Stimulated activated effector memory CD8-positive, alpha-beta T cell treated with anti-CD3 and anti-CD28 coated beads, Interleukin-12 subunit alpha, Interleukin-12 subunit beta, amount 100 ng/mL, for 72 hours (primary cell): Measurements from ENCODE around the gene TRIP4.
A peak's percentile ranks its signal among the peaks of the same experiment; 100 is the strongest.
"Not testable (repeated sequence)": the region's sequence is repeated elsewhere in the genome, so short reads cannot be mapped to it uniquely, and the experiment has no call there.

ENCODE experiments used
- ATAC-seq: fragments of 150-1000 bp; cut with Tn5 transposase; 2 replicates; pipeline ENCODE4 v1.10.0; 2021
- DNase-seq, 2 donors: peaks; one replicate each; pipeline ENCODE4 v3.0.0; 2021 to 2022; ENCODE audit warnings: low spot score in 2 of 2
- H3K27ac Mint-ChIP-seq: one replicate; pipeline ENCODE4 v1.8.0; 2022; ENCODE audit warnings: mild to moderate bottlenecking, mixed read lengths
- H3K36me3 Mint-ChIP-seq: one replicate; pipeline ENCODE4 v1.8.0; 2022; ENCODE audit warnings: mild to moderate bottlenecking, mixed read lengths
- H3K4me1 Mint-ChIP-seq: one replicate; pipeline ENCODE4 v1.8.0; 2022; ENCODE audit warnings: mixed read lengths
- H3K4me3 Mint-ChIP-seq: one replicate; pipeline ENCODE4 v1.8.0; 2022; ENCODE audit warnings: mild to moderate bottlenecking, mixed read lengths
- H3K9me3 Mint-ChIP-seq: one replicate; pipeline ENCODE4 v1.8.0; 2022; ENCODE audit warnings: mixed read lengths

TRIP4 gene

DNA sequence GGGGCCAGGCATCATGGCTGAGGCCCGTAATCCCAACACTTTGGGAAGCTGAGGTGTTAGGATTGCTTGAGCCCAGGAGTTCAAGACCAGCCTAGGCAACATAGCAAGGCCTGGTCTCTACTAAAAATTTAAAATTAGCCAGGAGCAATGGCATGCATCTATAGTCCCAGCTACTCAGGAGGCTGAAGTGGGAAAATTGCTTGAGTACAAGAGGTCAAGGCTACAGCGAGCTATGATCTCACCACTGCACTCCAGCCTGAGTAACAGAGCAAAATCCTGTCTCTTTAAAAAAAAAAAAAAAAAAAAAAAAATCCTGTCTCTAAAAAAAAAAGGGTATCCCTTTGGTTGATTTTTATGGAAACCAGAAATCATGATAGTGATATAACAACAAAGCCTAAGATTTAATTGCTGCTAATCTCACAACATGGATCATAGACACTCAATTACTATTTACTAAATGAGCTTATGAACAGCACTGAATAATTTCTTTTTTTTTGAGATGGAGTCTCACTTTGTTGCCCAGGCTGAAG, 18.5 kb upstream of the TRIP4 start:
- DNase-seq = no peak
- H3K9me3 Mint-ChIP-seq = no peaks in the 10 kb centered on the region
- no peak overlapping the region for H3K4me3 Mint-ChIP-seq

DNA sequence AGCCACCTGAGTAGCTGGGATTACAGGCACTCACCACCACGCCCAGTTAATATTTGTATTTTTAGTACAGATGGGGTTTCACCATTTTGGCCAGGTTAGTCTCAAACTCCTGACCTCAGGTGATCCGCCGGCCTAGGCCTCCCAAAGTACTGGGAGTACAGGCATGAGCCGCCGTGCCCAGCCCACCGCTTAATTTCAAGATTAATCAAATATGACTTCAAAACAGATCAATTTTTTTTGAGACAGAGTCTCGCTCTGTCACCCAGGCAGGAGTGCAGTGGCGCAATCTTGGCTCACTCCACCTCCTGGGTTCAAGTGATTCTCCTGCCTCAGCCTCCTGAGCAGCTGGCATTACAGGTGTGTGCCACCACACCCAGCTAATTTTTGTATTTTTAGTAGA, 16.3 kb upstream of the TRIP4 start:
- not testable (repeated sequence) for H3K4me1 Mint-ChIP-seq, H3K9me3 Mint-ChIP-seq, H3K27ac Mint-ChIP-seq, ATAC-seq, H3K4me3 Mint-ChIP-seq, DNase-seq
- peaks cover 73% of the 10 kb centered on the region for H3K36me3 Mint-ChIP-seq

More for the DNA sequence above, 18.5 kb upstream of the TRIP4 start:
- H3K27ac Mint-ChIP-seq = no peak overlapping the region
- H3K36me3 Mint-ChIP-seq = peaks cover 63% of the 10 kb centered on the region
- no peak for ATAC-seq
- no peaks in the 10 kb centered on the region for H3K4me1 Mint-ChIP-seq

DNA sequence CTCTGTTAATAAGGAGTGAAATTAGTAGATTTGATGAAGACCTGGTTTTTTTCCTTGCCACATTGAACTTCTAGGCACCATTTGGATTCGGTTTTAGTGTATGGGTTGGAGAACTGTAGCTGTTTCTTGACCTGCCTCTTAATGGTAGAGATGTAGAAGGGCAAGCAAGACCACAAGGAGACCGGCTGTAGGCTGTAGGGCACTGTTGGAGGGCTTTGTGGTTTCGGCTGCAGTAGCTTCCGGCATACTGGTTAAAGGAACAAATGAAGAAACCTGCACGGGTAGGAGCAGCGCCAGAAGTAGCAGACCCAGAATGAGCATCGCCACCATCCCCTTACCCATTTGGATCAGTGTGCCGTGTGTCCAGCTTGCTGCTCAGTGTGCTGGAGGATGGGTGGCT, 14.3 kb upstream of the TRIP4 start:
- ATAC-seq (no peak), DNase-seq (no peak)
- Mint-ChIP-seq H3K27ac (no peak overlapping the region), H3K4me3 (no peak overlapping the region), H3K4me1 (no peaks in the 10 kb centered on the region), H3K36me3 (peaks cover 85% of the 10 kb centered on the region), H3K9me3 (no peaks in the 10 kb centered on the region)

DNA sequence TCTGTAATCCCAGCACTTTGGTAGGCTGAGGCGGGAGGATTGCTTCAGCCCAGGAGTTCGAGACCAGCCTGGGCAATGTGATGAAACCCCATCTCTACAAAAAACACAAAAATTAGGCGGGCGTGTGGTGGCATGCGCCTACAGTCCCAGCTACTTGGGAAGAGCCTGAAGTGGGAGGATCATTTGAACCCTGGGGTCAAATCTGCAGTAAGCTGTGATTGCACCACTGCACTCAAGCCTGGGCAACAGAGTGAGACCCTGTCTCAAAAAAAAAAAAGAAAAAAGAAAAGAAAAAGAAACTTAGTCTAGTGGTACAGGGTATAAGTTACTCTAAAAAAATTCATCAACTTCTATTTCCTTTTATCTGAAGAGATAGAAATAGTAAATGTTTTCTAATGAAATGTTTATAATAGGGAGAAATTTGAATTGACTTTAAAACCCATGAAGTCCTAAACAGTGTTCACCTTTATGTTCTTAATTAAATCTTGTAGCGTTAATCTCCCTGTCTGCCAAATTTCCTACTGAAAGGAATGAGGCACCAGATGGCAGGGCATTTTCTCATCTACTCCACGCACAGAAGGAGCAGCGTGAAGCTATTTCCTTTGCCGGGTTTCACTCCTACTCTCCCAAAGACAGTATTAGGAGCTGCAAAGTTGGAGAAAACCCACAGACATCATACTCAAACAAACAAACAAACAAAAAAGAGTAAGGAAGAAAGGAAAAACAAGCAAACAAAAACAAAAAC, 8.2 kb upstream of the TRIP4 start:
- DNase-seq (no peak), ATAC-seq (no peak)
- peaks cover 58% of the 10 kb centered on the region for H3K36me3 Mint-ChIP-seq
- H3K9me3 Mint-ChIP-seq = no peaks in the 10 kb centered on the region
- H3K27ac Mint-ChIP-seq = peak overlapping the region; percentile 87
- peak overlapping the region; percentile 81 for H3K4me3 Mint-ChIP-seq
- peaks cover 26% of the 10 kb centered on the region for H3K4me1 Mint-ChIP-seq

DNA sequence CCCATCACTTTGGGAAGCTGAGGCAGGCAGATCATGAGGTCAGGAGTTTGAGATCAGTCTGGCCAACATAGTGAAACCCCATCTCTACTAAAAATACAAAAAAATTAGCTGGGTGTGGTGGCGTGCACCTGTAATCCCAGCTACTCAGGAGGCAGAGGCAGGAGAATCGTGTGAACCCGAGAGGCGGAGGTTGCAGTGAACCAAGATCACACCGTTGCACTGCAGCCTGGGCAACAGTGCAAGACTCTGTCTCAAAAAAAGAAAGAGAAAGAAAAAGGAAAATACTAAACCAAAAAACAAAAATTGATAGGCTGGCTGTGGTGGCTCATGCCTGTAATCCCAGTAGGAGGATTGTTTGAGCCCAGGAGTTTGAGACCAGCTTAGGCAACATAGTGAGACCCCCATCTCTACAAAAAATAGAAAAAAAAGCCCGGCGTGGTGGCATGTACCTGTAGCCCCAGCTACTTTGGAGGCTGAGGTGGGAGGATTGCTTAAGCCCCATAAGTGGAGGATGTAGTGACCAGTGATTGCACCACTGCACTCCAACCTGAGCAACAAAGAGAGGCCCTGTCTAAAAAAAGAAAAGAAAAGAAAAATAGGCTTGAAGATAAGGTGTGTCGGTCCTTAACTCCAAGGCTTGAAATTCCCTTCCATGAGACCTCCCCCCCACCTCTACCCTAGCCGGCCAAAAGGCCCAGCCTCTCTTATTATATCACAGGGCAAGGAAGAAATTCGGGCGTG, 7.3 kb upstream of the TRIP4 start:
- H3K4me1 Mint-ChIP-seq = peaks cover 26% of the 10 kb centered on the region
- not testable (repeated sequence) for DNase-seq, H3K9me3 Mint-ChIP-seq, ATAC-seq
- peak overlapping the region; percentile 81 for H3K4me3 Mint-ChIP-seq
- peaks cover 49% of the 10 kb centered on the region for H3K36me3 Mint-ChIP-seq
- H3K27ac Mint-ChIP-seq = peak overlapping the region; percentile 87

DNA sequence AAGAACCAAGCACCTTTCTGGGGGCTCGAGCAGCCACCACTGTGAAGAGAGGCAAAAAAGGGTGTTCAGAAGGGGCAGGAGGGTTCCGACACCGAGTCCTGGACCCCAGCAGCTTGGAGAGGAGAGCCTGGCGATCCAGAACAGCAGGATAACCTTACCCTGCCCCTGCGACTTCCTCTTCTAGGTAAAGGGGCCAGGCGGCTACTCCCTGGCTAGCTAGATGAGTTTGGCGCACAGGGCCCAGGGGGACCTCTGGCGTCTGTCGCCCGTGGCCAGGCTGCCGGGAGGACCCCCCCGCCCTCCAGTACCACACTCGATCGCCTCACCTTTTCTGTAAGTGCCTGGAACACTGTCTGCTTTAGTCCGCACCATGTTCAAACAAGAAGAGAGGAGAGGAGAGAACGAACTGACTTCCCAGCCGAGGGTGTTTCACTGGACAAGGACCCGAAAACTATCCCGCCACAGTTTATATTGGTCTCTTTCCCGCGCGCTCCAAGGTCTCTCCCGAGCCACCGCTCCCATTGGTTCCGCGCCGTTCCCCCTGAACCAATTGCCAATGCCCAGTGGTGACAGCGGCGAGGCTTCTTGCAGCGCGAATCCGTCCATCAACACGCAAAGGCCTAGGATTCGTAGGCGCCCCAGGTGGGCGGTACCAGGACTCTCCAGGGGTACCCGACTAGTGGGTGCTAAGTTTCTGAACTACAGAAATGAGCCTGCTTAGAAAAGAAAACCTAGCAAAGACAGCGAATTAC, 6.5 kb upstream of the TRIP4 start, which contains the start of gene PCLAF:
PCLAF (minus strand) TSS at position 442 of the 752 bp plus-strand sequence; CDS start at position 372, 70 bp downstream.
- Mint-ChIP-seq H3K36me3 (peaks cover 40% of the 10 kb centered on the region), H3K4me1 (peaks cover 26% of the 10 kb centered on the region), H3K9me3 (no peaks in the 10 kb centered on the region), H3K27ac (peak within 1 kb of the TSS; percentile 87), H3K4me3 (peak within 1 kb of the TSS; percentile 81)
- DNase-seq = peak; percentile 77 to 96
- peak; percentile 100 for ATAC-seq

DNA sequence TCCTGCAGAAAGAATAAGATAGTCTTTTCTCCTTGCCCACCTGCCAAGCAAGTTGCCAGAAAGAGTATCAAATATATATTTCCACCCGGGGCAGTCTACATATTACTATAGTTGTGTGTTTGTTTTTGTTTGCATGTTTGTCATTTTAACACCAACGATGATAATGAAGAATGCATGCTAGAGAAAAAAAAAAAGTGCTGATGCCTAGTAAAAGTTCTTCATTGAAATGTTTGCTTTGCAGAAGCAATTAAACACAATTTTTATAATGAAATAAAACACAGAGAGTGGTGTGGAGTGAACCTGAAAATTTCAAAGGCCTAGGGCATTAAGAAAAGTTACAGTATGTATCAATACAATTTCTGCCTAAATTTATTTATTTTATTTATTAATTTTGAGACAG, 3.9 kb upstream of the TRIP4 start:
- ATAC-seq = no peak
- Mint-ChIP-seq H3K4me1 (peaks cover 39% of the 10 kb centered on the region), H3K36me3 (peaks cover 24% of the 10 kb centered on the region), H3K9me3 (no peaks in the 10 kb centered on the region), H3K4me3 (no peak overlapping the region), H3K27ac (no peak overlapping the region)
- no peak for DNase-seq

DNA sequence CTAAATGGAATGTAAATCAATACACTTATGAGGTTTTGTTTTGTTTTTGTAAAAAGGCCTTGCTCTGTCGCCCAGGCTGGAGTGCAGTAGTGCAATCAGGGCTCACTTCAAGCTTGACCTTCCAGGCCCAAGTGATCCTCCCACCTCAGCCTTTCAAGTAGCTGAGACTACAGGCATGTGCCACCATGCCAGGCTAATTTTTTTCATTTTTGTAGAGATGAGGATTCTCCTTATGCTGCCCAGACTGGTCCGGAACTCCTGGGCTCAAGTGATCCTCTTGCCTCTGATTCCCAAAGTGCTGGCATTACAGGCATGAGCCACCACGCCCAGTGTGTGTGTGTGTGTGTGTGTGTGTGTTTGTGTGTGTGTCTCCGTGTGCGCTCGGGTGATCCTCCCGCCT, 1.3 kb upstream of the TRIP4 start:
- ATAC-seq = no peak
- Mint-ChIP-seq H3K9me3 (no peaks in the 10 kb centered on the region), H3K27ac (no peak overlapping the region), H3K4me1 (peaks cover 31% of the 10 kb centered on the region), H3K36me3 (peaks cover 29% of the 10 kb centered on the region), H3K4me3 (peak overlapping the region; percentile 92)
- DNase-seq = no peak

DNA sequence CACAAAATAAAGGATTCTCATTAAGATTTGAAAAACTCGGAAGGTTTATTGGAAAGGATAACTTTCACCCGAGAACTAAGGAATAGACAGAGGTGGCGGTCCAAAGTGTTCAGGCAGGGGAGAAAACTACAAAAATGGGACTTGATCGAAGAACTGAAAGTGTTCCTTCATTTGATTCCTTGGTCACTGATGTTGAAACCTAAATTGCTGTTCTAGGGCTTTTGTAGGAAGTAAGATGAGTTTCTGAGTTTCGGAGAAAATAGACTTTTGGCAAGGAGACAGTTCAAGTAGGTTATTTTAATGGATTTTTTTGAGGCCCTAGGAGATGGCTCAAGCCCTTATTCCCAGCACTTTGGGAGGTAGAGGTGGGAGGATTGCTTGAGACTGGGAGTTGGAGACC, 1.4 kb downstream of the TRIP4 start:
- DNase-seq (no peak), ATAC-seq (no peak)
- Mint-ChIP-seq H3K36me3 (peaks cover 44% of the 10 kb centered on the region), H3K27ac (peak overlapping the region; percentile 92), H3K4me1 (peaks cover 19% of the 10 kb centered on the region), H3K9me3 (no peaks in the 10 kb centered on the region), H3K4me3 (peak overlapping the region; percentile 92)

DNA sequence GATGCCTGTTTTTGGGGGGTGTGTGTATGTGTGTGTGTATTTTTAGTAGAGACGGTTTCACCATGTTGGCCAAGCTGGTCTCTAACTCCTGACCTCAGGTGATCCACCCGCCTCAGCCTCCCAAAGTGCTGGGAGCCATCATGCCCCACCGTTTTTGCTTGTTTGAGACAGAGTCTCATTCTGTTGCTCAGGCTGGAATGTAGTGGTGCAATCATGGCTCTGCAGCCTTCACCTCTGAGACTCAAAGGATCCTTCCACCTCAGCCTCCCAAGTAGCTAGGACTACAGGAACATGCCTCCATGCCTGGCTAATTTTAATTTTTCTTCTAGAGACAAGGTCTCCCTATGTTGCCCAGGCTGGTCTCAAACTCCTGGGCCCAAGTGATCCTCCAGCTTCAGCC, 4.8 kb downstream of the TRIP4 start:
- H3K36me3 Mint-ChIP-seq = peaks cover 76% of the 10 kb centered on the region
- not testable (repeated sequence) for DNase-seq, ATAC-seq, H3K27ac Mint-ChIP-seq, H3K9me3 Mint-ChIP-seq, H3K4me3 Mint-ChIP-seq
- H3K4me1 Mint-ChIP-seq = peaks cover 17% of the 10 kb centered on the region

DNA sequence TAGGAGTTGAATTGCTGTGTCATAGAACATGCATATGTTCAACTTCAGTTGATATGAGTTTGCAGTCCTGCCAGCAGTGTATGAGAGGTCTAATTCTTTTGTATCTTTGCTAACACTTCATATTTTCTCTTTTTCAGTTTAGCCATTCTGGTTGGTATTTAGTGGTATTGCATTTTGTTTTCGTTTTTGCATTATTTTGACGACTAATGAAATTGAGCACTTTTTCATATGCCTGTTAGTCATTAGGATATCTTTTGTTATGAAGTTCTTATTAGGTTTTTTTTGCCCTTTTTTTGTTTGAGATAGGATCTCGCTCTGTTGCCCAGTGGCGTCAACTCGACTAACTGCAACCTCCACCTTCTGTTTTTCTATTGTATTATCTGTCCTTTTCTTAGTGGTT, 9.2 kb downstream of the TRIP4 start:
- Mint-ChIP-seq H3K4me1 (no peaks in the 10 kb centered on the region), H3K9me3 (no peaks in the 10 kb centered on the region), H3K36me3 (peaks cover 94% of the 10 kb centered on the region), H3K27ac (no peak overlapping the region), H3K4me3 (no peak overlapping the region)
- DNase-seq (no peak), ATAC-seq (no peak)

DNA sequence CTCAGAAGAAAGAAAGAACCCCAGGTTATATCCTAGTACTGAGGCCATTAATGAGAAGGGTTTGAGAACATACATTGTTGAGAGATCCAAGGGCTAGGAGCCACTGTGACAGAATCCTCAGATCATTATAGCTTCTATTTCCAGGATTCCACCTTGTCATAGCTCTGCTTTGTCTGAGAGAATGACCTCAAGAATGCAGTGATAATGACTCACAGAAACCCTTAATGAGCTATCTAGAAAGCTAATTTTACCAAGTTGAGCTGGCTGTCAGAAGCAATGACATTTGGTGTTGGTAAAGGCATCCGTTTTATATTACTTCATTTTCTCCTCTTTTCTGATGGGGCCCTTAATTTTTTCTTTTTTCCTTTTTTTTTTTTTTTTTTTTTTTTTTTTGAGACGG, 10.9 kb downstream of the TRIP4 start:
- H3K9me3 Mint-ChIP-seq = no peaks in the 10 kb centered on the region

DNA sequence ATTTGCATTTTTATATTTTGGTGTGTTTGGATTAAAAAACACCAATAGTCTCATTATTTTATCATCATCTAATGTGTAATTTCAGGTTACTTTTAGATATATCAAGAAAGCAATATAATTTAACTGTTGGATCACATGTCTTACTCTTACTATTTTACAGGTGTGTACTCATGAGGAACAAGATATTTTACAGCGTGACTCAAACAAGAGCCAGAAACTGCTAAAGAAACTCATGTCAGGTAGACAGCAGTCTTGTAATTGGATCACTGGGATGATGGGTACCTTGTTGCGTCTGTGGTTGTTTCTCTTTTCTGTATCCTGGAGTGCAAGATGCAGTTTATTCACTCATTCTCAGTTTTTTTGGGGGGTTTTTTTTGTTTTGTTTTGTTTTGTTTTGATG, 12.9 kb downstream of the TRIP4 start:
- H3K4me3 Mint-ChIP-seq = no peak overlapping the region
- H3K4me1 Mint-ChIP-seq = no peaks in the 10 kb centered on the region
- H3K27ac Mint-ChIP-seq = no peak overlapping the region
- H3K9me3 Mint-ChIP-seq = no peaks in the 10 kb centered on the region
- peaks cover 98% of the 10 kb centered on the region for H3K36me3 Mint-ChIP-seq
- no peak for ATAC-seq
- no peak for DNase-seq

More for the DNA sequence above, 10.9 kb downstream of the TRIP4 start:
- Mint-ChIP-seq H3K4me1 (no peaks in the 10 kb centered on the region), H3K4me3 (no peak overlapping the region), H3K36me3 (peaks cover 100% of the 10 kb centered on the region), H3K27ac (no peak overlapping the region)
- ATAC-seq = peak; percentile 34
- DNase-seq = no peak

DNA sequence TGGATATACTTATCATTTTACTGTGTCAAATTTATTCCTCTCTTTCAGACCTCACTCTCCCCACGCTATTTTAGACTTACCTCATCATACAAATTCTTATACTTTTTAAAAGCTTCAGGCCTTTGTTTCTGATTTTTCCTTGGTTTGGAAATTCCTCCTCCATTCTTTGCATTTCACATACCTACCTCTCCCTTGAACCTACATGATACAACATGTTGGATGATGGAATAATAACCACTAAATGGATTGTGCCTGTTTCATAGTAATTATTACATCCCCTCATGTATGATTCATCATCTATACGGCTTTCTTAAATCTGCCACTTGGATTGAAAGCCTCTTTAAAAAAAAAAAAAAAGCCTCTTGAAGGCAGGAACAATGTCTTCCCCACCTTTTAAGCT, 24.6 kb downstream of the TRIP4 start:
- ATAC-seq (no peak), DNase-seq (no peak)
- peaks cover 98% of the 10 kb centered on the region for H3K36me3 Mint-ChIP-seq
- H3K4me1 Mint-ChIP-seq = no peaks in the 10 kb centered on the region
- no peaks in the 10 kb centered on the region for H3K9me3 Mint-ChIP-seq
- no peak overlapping the region for H3K4me3 Mint-ChIP-seq
- H3K27ac Mint-ChIP-seq = peak overlapping the region; percentile 3

DNA sequence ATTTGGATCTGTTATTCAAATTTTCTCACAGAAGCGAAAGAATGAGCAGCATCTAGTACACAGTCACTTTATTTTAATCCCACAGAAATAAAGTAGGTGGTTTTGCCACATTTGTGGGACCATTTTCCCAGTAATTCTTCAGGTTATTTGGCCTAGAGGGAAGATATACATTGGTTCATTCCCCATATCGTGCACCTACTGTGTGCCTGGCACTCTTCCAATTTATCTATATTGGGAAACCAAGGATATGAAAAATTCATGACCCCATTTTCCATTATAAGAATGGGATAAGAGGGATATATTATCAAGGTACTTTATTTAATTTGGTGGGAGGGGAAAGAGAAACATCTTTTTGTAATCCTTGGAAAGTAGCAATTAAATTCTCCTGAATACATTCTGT, 35.1 kb downstream of the TRIP4 start:
- no peak overlapping the region for H3K27ac Mint-ChIP-seq
- no peak overlapping the region for H3K4me3 Mint-ChIP-seq
- peaks cover 5% of the 10 kb centered on the region for H3K4me1 Mint-ChIP-seq
- ATAC-seq (no peak), DNase-seq (no peak)
- H3K36me3 Mint-ChIP-seq = peaks cover 98% of the 10 kb centered on the region
- no peaks in the 10 kb centered on the region for H3K9me3 Mint-ChIP-seq
